Neural cell (in vitro differentiated cells): ENCODE data around the gene ZNF500. TPM values are rescaled to one million over a fixed set of nuclear protein-coding genes. Genes with fewer than 3 reads are reported as not detected.

ENCODE experiments used
- H2AFZ ChIP-seq: fragments of 200-600, 300-800 bp; sonication (generic), shearing (Covaris generic); 2 replicates; pipeline ENCODE4 v1.6.0; 2014; ENCODE audit warnings: low read depth, mild to moderate bottlenecking, antibody characterized with exemption, low read length, moderate library complexity
- H3F3A ChIP-seq: fragments of 200-600 bp; shearing (Covaris generic); 2 replicates; pipeline ENCODE4 v1.6.1; 2016; ENCODE audit warnings: mild to moderate bottlenecking, moderate library complexity, mixed read lengths, antibody characterized with exemption, low read length; ENCODE audit not compliant: insufficient read depth, poor library complexity, severe bottlenecking
- H3K27ac ChIP-seq: fragments of 200-600, 300-800 bp; sonication (generic), shearing (Covaris generic); 2 replicates; pipeline ENCODE4 v1.5.1; 2014; ENCODE audit warnings: mild to moderate bottlenecking, low read length, moderate library complexity
- H3K27me3 ChIP-seq: fragments of 300-800, 200-600 bp; sonication (generic), shearing (Covaris generic); 2 replicates; pipeline ENCODE4 v1.6.0; 2014; ENCODE audit warnings: mild to moderate bottlenecking, low read depth, low read length, moderate library complexity; ENCODE audit not compliant: insufficient read depth
- H3K36me3 ChIP-seq: fragments of 300-800, 200-600 bp; sonication (generic), shearing (Covaris generic); 2 replicates; pipeline ENCODE4 v1.5.1; 2014; ENCODE audit warnings: mild to moderate bottlenecking, antibody characterized with exemption, low read length, moderate library complexity; ENCODE audit not compliant: insufficient read depth
- H3K4me2 ChIP-seq: fragments of 300-800, 200-600 bp; sonication (generic), shearing (Covaris generic); 2 replicates; pipeline ENCODE4 v1.6.0; 2014; ENCODE audit warnings: mild to moderate bottlenecking, low read length
- H3K4me3 ChIP-seq: fragments of 300-800, 200-600 bp; sonication (generic), shearing (Covaris generic); 2 replicates; pipeline ENCODE4 v1.5.1; 2014; ENCODE audit warnings: mild to moderate bottlenecking, low read length, moderate library complexity
- H3K79me2 ChIP-seq: fragments of 200-600 bp; shearing (Covaris generic); replicated peaks from 2 replicates; pipeline ENCODE4 v1.6.0; 2014; ENCODE audit warnings: mild to moderate bottlenecking, low read length, moderate library complexity; ENCODE audit not compliant: insufficient read depth
- H3K9ac ChIP-seq: fragments of 300-800, 200-600 bp; sonication (generic), shearing (Covaris generic); 2 replicates; pipeline ENCODE4 v1.6.1; 2016; ENCODE audit warnings: mild to moderate bottlenecking, low read length, mixed read lengths
- H3K9me2 ChIP-seq: fragments of 200-600 bp; shearing (Covaris generic); 2 replicates; pipeline ENCODE4 v1.6.1; 2016; ENCODE audit warnings: mild to moderate bottlenecking, low read length, mixed read lengths; ENCODE audit not compliant: insufficient read depth
- H3K9me3 ChIP-seq: fragments of 200-600, 300-800 bp; sonication (generic), shearing (Covaris generic); 2 replicates; pipeline ENCODE4 v1.6.1; 2016; ENCODE audit warnings: mild to moderate bottlenecking, mixed run types, low read length, moderate library complexity, mixed read lengths
- H4K20me1 ChIP-seq: fragments of 200-600 bp; shearing (Covaris generic); 2 replicates; pipeline ENCODE4 v1.6.1; 2016; ENCODE audit warnings: mild to moderate bottlenecking, mixed run types; ENCODE audit not compliant: insufficient read depth
- EP300 ChIP-seq: fragments of 450-650 bp; conservative IDR thresholded peaks from 2 replicates; pipeline ENCODE4 v1.6.1; 2014; ENCODE audit warnings: antibody characterized with exemption, mild to moderate bottlenecking, moderate library complexity; ENCODE audit not compliant: poor library complexity, severe bottlenecking
- EZH2 ChIP-seq: fragments of 200-600, 300-800 bp; shearing (Covaris generic), sonication (generic); IDR thresholded peaks from 2 replicates; pipeline ENCODE4 v1.6.1; 2014; ENCODE audit warnings: antibody characterized with exemption, low read length, borderline replicate concordance, mild to moderate bottlenecking; ENCODE audit not compliant: insufficient read depth, poor library complexity, severe bottlenecking
- MXI1 ChIP-seq: fragments of 450-650 bp; conservative IDR thresholded peaks from 2 replicates; pipeline ENCODE4 v1.6.1; 2014; ENCODE audit warnings: antibody characterized with exemption, mild to moderate bottlenecking; ENCODE audit not compliant: poor library complexity, severe bottlenecking
- POLR2AphosphoS5 ChIP-seq: IDR thresholded peaks from 2 replicates; pipeline ENCODE4 v1.6.1; 2012
- RAD21 ChIP-seq: fragments of 450-650 bp; conservative IDR thresholded peaks from 2 replicates; pipeline ENCODE4 v1.6.1; 2014; ENCODE audit warnings: antibody characterized with exemption, mild to moderate bottlenecking, moderate library complexity
- SMC3 ChIP-seq: fragments of 450-650 bp; conservative IDR thresholded peaks from 2 replicates; pipeline ENCODE4 v1.6.1; 2014; ENCODE audit warnings: antibody characterized with exemption, mild to moderate bottlenecking, moderate library complexity; ENCODE audit not compliant: poor library complexity
- TAF1 ChIP-seq: IDR thresholded peaks from 2 replicates; pipeline ENCODE4 v1.6.1; 2012; ENCODE audit warnings: low read depth
- polyA plus RNA-seq: library from polyadenylated mRNA; depleted of rRNA; stranded (reverse); fragments of >200 nt; gene quantifications from 2 replicates; pipeline ENCODE4 v1.2.3, GENCODE V29; 2014
- TF ChIP-seq, protein P1 (sequence below): fragments of 450-650 bp; IDR thresholded peaks from 2 replicates; pipeline ENCODE4 v1.5.1; 2014; ENCODE audit warnings: antibody characterized with exemption, mild to moderate bottlenecking, moderate library complexity; ENCODE audit not compliant: poor library complexity, severe bottlenecking
- TF ChIP-seq, protein P2 (sequence below): IDR thresholded peaks from 2 replicates; pipeline ENCODE4 v1.6.1; 2012; ENCODE audit warnings: borderline replicate concordance

Gene ZNF500
- polyA plus RNA-seq, 1 donor from 2014 or later = 16.0 TPM

DNA sequence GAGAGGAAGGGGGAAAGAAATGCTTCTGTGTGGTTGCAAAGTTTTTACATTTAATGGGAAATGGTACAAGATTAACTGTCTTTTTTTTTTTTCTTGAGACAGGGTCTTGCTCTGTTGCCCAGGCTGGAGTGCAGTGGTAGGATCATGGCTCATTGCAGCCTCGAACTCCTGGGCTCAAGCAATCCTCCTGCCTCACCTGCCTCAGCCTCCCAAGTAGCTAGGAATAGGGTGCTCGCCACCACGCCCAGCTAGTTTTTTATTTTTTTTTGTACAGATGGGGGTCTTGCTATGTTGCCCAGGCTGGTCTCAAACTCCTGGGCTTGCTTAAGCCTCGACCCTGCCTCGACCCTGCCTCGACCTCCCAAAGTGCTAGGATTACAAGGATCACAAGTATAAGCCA is 39.3 kb upstream of the ZNF500 start:
- Histone ChIP-seq H3K79me2 (no peaks in the 10 kb centered on the region), H4K20me1 (no peaks in the 10 kb centered on the region), H2AFZ (no peak overlapping the region), H3K9me2 (no peaks in the 10 kb centered on the region), H3K4me3 (no peak overlapping the region), H3K27ac (no peak overlapping the region), H3F3A (no peaks in the 10 kb centered on the region), H3K9ac (no peak overlapping the region), H3K9me3 (no peaks in the 10 kb centered on the region), H3K4me2 (no peak overlapping the region), H3K27me3 (no peaks in the 10 kb centered on the region), H3K36me3 (no peaks in the 10 kb centered on the region)
- no peak for TF ChIP-seq EZH2
- TF ChIP-seq, protein P1, sequence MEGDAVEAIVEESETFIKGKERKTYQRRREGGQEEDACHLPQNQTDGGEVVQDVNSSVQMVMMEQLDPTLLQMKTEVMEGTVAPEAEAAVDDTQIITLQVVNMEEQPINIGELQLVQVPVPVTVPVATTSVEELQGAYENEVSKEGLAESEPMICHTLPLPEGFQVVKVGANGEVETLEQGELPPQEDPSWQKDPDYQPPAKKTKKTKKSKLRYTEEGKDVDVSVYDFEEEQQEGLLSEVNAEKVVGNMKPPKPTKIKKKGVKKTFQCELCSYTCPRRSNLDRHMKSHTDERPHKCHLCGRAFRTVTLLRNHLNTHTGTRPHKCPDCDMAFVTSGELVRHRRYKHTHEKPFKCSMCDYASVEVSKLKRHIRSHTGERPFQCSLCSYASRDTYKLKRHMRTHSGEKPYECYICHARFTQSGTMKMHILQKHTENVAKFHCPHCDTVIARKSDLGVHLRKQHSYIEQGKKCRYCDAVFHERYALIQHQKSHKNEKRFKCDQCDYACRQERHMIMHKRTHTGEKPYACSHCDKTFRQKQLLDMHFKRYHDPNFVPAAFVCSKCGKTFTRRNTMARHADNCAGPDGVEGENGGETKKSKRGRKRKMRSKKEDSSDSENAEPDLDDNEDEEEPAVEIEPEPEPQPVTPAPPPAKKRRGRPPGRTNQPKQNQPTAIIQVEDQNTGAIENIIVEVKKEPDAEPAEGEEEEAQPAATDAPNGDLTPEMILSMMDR = no peak
- TF ChIP-seq SMC3 = no peak
- TF ChIP-seq, protein P2, sequence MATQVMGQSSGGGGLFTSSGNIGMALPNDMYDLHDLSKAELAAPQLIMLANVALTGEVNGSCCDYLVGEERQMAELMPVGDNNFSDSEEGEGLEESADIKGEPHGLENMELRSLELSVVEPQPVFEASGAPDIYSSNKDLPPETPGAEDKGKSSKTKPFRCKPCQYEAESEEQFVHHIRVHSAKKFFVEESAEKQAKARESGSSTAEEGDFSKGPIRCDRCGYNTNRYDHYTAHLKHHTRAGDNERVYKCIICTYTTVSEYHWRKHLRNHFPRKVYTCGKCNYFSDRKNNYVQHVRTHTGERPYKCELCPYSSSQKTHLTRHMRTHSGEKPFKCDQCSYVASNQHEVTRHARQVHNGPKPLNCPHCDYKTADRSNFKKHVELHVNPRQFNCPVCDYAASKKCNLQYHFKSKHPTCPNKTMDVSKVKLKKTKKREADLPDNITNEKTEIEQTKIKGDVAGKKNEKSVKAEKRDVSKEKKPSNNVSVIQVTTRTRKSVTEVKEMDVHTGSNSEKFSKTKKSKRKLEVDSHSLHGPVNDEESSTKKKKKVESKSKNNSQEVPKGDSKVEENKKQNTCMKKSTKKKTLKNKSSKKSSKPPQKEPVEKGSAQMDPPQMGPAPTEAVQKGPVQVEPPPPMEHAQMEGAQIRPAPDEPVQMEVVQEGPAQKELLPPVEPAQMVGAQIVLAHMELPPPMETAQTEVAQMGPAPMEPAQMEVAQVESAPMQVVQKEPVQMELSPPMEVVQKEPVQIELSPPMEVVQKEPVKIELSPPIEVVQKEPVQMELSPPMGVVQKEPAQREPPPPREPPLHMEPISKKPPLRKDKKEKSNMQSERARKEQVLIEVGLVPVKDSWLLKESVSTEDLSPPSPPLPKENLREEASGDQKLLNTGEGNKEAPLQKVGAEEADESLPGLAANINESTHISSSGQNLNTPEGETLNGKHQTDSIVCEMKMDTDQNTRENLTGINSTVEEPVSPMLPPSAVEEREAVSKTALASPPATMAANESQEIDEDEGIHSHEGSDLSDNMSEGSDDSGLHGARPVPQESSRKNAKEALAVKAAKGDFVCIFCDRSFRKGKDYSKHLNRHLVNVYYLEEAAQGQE = no peak
- no peak for TF ChIP-seq EP300
- no peak for TF ChIP-seq MXI1
- TF ChIP-seq RAD21 = no peak
- no peak for TF ChIP-seq TAF1
- no peak for TF ChIP-seq POLR2AphosphoS5

DNA sequence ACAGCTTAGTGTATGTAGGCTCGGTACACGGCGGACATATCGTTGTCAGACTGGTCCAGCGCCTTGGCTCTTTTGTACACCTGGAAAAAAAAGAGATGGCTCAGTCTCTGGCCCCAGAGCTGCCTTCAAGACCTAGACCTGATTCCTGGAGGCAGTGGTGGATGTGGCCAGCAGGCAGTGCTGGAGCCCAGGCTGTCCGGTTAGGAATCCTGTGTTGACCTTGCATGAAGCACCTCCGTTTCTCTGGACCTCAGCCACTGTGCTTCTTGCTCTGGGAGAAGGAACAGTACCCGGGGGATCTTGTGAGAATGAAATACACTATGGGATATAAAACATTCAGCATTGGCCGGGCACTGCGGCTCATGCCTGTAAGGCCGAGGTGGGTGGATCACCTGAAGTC is 38.3 kb upstream of the ZNF500 start:
- TF ChIP-seq EP300 = no peak
- TF ChIP-seq EZH2 = no peak
- no peak for TF ChIP-seq SMC3
- no peak for TF ChIP-seq MXI1
- no peak for TF ChIP-seq TAF1
- TF ChIP-seq POLR2AphosphoS5 = no peak
- TF ChIP-seq, protein P1 = no peak
- TF ChIP-seq, protein P2 = no peak
- TF ChIP-seq RAD21 = no peak
- H3F3A ChIP-seq = no peaks in the 10 kb centered on the region
- H3K79me2 ChIP-seq = no peaks in the 10 kb centered on the region
- no peak overlapping the region for H3K4me2 ChIP-seq
- no peaks in the 10 kb centered on the region for H4K20me1 ChIP-seq
- H3K27me3 ChIP-seq = no peaks in the 10 kb centered on the region
- no peaks in the 10 kb centered on the region for H3K9me2 ChIP-seq
- no peak overlapping the region for H2AFZ ChIP-seq
- no peak overlapping the region for H3K27ac ChIP-seq
- no peak overlapping the region for H3K9ac ChIP-seq
- no peak overlapping the region for H3K4me3 ChIP-seq
- H3K9me3 ChIP-seq = no peaks in the 10 kb centered on the region
- no peaks in the 10 kb centered on the region for H3K36me3 ChIP-seq
